IPS-20b (cell line): ENCODE measurements around the gene SSBP3.

Experiments used
- H3K27ac ChIP-seq: one replicate; pipeline ENCODE4 v1.5.1; 2013; ENCODE audit warnings: low read length
- H3K27me3 ChIP-seq: 2 replicates; pipeline ENCODE4 v1.6.1; 2013; ENCODE audit warnings: mild to moderate bottlenecking, low read length, inconsistent platforms; ENCODE audit not compliant: insufficient read depth
- H3K36me3 ChIP-seq: 2 replicates; pipeline ENCODE4 v1.6.1; 2013; ENCODE audit warnings: low read depth, mild to moderate bottlenecking, inconsistent platforms, low read length, moderate library complexity; ENCODE audit not compliant: insufficient read depth
- H3K4me1 ChIP-seq: 2 replicates; pipeline ENCODE4 v1.6.1; 2013; ENCODE audit warnings: mild to moderate bottlenecking, control low read depth, inconsistent platforms, low read length, moderate library complexity; ENCODE audit not compliant: insufficient read depth
- H3K4me3 ChIP-seq: 2 replicates; pipeline ENCODE4 v1.5.1; 2013; ENCODE audit warnings: mild to moderate bottlenecking, low read length, inconsistent platforms
- H3K9ac ChIP-seq: 2 replicates; pipeline ENCODE4 v1.6.1; 2013; ENCODE audit warnings: low read depth, mild to moderate bottlenecking, inconsistent platforms, low read length, moderate library complexity
- H3K9me3 ChIP-seq: 2 replicates; pipeline ENCODE4 v1.6.1; 2013; ENCODE audit warnings: mild to moderate bottlenecking, low read depth, low read length, inconsistent platforms; ENCODE audit not compliant: insufficient read depth

Gene SSBP3

GRCh38 chr1:54292002-54292911 lies 113.9 kb downstream of the SSBP3 start:
- Histone ChIP-seq H3K36me3 (no peaks in the 10 kb centered on the region), H3K4me1 (peaks cover 32% of the 10 kb centered on the region; the same call in 1 of the 2 replicates), H3K9me3 (no peaks in the 10 kb centered on the region), H3K9ac (no peak overlapping the region), H3K27me3 (no peaks in the 10 kb centered on the region), H3K27ac (no peak overlapping the region), H3K4me3 (no peak overlapping the region)

- no peak overlapping the region for H3K4me3 ChIP-seq
- H3K9me3 ChIP-seq, result no peaks in the 10 kb centered on the region
- no peaks in the 10 kb centered on the region for H3K36me3 ChIP-seq
- H3K27ac ChIP-seq, result no peak overlapping the region
- H3K9ac ChIP-seq, result no peak overlapping the region
- no peaks in the 10 kb centered on the region for H3K27me3 ChIP-seq
- H3K4me1 ChIP-seq, result peaks cover 40% of the 10 kb centered on the region; the same call in 1 of the 2 replicates
Observed at GRCh38 chr1:54291276-54292001, 114.8 kb downstream of the SSBP3 start.

DNA sequence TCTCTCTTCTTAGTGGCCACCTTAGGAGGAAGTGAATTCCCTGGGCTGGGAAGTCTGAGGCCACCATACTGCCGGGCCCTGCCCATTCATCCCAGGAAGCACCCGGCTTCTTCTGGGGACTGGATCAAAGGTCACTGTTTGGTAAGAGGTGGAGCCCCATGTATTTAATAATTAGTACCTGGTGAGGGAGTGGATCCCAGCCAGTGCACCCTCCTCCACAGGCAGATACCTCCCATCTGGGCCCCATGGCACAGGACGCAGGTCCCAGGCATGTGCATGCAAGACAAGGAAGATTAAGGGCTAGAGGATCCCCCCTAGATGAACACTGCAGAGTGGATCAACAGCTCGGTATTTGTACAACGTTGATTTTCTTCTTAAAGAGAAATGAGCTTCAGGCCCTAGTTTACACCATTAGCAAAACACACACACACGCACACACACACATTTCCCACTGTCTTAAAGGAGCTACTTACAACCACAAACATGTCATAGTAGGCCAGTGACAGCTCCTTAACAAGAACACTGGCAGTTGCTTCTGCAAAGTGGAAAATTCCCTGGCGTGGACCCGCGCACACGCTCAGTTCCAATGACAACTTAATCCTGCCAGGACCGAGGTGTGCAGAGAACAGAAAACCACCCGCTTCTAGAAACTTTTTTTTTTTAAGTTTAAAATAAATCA lies 115.5 kb downstream of the SSBP3 start:
- Histone ChIP-seq H3K9me3 (no peaks in the 10 kb centered on the region), H3K36me3 (no peaks in the 10 kb centered on the region), H3K4me3 (no peak overlapping the region), H3K27ac (no peak overlapping the region), H3K27me3 (no peaks in the 10 kb centered on the region), H3K9ac (no peak overlapping the region), H3K4me1 (peaks cover 41% of the 10 kb centered on the region; the same call in 1 of the 2 replicates)

- Histone ChIP-seq H3K4me3 (no peak overlapping the region), H3K9me3 (no peaks in the 10 kb centered on the region), H3K4me1 (peaks cover 41% of the 10 kb centered on the region), H3K36me3 (no peaks in the 10 kb centered on the region), H3K27ac (no peak overlapping the region), H3K27me3 (no peaks in the 10 kb centered on the region), H3K9ac (no peak overlapping the region)
Observed at GRCh38 chr1:54289712-54290233, 116.4 kb downstream of the SSBP3 start.

GRCh38 chr1:54287801-54288211 lies 118.4 kb downstream of the SSBP3 start:
- Histone ChIP-seq H3K9me3 (no peaks in the 10 kb centered on the region), H3K4me3 (no peak overlapping the region), H3K27ac (no peak overlapping the region), H3K4me1 (peaks cover 37% of the 10 kb centered on the region), H3K36me3 (no peaks in the 10 kb centered on the region), H3K9ac (no peak overlapping the region), H3K27me3 (no peaks in the 10 kb centered on the region)

GRCh38 chr1:54287176-54287650 lies 119.0 kb downstream of the SSBP3 start:
- Histone ChIP-seq H3K4me1 (peaks cover 31% of the 10 kb centered on the region), H3K36me3 (no peaks in the 10 kb centered on the region), H3K9ac (no peak overlapping the region), H3K27ac (peak overlapping the region; percentile 20), H3K9me3 (no peaks in the 10 kb centered on the region), H3K27me3 (no peaks in the 10 kb centered on the region), H3K4me3 (no peak overlapping the region)

- Histone ChIP-seq H3K9ac (0 out of 2 replicates have a peak overlapping the region, but pooled peaks have one; percentile 24), H3K27ac (no peak overlapping the region), H3K4me1 (peaks cover 30% of the 10 kb centered on the region)
Observed at GRCh38 chr1:54285815-54286345, 120.3 kb downstream of the SSBP3 start.

DNA sequence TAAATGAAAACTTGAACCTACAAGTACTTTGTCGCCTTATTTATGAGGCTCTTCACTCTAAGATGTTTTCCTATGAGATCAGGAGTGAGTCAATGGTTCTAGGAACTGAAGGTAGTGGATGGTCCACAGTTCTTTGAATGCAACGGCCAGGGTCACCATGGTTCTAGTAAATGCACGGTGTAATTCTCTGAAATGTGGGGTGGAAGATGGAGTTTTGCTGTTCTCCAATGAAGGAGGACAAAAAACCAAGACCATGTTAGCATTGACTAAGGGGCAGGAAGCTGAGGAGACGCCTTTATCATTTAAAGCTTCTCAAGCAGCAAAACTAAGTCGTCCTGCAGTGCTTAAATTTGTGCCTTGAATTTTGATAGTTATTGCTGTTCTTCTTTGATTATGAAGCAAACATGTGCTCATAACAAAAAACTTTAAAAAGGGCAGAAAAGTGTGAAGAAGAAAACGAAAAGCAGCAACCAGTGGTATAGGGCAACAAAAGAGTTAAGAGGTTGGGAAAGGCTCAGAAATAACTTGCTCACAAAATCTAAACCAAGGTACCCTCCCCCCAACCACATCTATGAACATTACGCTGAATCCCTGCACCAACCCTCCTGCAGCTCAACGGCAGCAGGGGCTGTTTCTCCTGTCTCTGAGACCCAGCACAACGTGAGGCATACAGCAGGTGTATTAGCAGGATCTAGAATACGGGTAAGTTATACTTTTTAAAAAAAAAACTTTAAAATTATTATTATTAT lies 121.2 kb downstream of the SSBP3 start:
- Histone ChIP-seq H3K27ac (no peak overlapping the region), H3K4me1 (peaks cover 27% of the 10 kb centered on the region), H3K4me3 (no peak overlapping the region; the same call in 1 of the 2 replicates), H3K27me3 (no peaks in the 10 kb centered on the region), H3K9me3 (no peaks in the 10 kb centered on the region), H3K9ac (no peak overlapping the region), H3K36me3 (peaks cover 16% of the 10 kb centered on the region)

More at GRCh38 chr1:54285815-54286345, 120.3 kb downstream of the SSBP3 start:
- Histone ChIP-seq H3K27me3 (no peaks in the 10 kb centered on the region), H3K4me3 (no peak overlapping the region), H3K9me3 (no peaks in the 10 kb centered on the region), H3K36me3 (peaks cover 7% of the 10 kb centered on the region)

- no peak overlapping the region for H3K4me3 ChIP-seq
- no peaks in the 10 kb centered on the region for H3K9me3 ChIP-seq
- peaks cover 27% of the 10 kb centered on the region for H3K4me1 ChIP-seq
- no peak overlapping the region; the same call in 1 of the 2 replicates for H3K9ac ChIP-seq
- no peak overlapping the region for H3K27ac ChIP-seq
- H3K36me3 ChIP-seq, result peaks cover 28% of the 10 kb centered on the region
- H3K27me3 ChIP-seq, result no peaks in the 10 kb centered on the region
Observed at GRCh38 chr1:54283635-54284385, 122.4 kb downstream of the SSBP3 start.
